ENCODE measurements around the gene SWT1.

The SWT1 gene

GRCh38 chr1:185324118-185324517 is 167.2 kb downstream of the SWT1 start:
- no peak for DNase-seq

- no peak for DNase-seq
These were observed 168.4 kb downstream of the SWT1 start for GRCh38 chr1:185325413-185325812.

- DNase-seq: no peak
These were observed 171.3 kb downstream of the SWT1 start for GRCh38 chr1:185328255-185328654.

- no peak for DNase-seq
These were observed 177.2 kb downstream of the SWT1 start for GRCh38 chr1:185334182-185334581.

GRCh38 chr1:185337246-185337645 is 180.3 kb downstream of the SWT1 start:
- DNase-seq: no peak

GRCh38 chr1:185338719-185339622 is 182.0 kb downstream of the SWT1 start:
- no peak for DNase-seq

- no peak for DNase-seq
These were observed 184.3 kb downstream of the SWT1 start for GRCh38 chr1:185341196-185341781.

Data from cerebellar nuclear complex (tissue), 1 donor.